ENCODE results near the gene THSD7A. TPM values are rescaled to one million over a fixed set of nuclear protein-coding genes. Genes with fewer than 3 reads are reported as not detected.

The THSD7A gene
- polyA plus RNA-seq, 1 experiment = 0.06 TPM

- H3K4me3 ChIP-seq (ENCODE audit: low read depth, low read length) = no peak overlapping the region
- no peak overlapping the region for H3K27ac ChIP-seq (ENCODE audit: low read depth, low read length)
- H3K27me3 ChIP-seq (ENCODE audit: control insufficient read depth, insufficient read depth, low read length) = no peaks in the 10 kb centered on the region
- ChIA-PET CTCF (no interaction called here), POLR2A (no interaction called here)
- TF ChIP-seq CTCF (IDR thresholded peaks at IDR 0.05; ENCODE audit: low read depth, low read length) = no peak
- no peaks in the 10 kb centered on the region for H3K9me3 ChIP-seq (ENCODE audit: control insufficient read depth, insufficient read depth, low read length)
- no peak for DNase-seq (ENCODE audit: low read depth, low spot score)
These were observed 9.7 kb upstream of the THSD7A start for GRCh38 chr7:11841657-11842056.

GRCh38 chr7:11835260-11835659, 3.3 kb upstream of the THSD7A start:
- Histone ChIP-seq H3K9me3 (ENCODE audit: control insufficient read depth, insufficient read depth, low read length) (no peaks in the 10 kb centered on the region), H3K27me3 (ENCODE audit: control insufficient read depth, insufficient read depth, low read length) (no peaks in the 10 kb centered on the region), H3K27ac (ENCODE audit: low read depth, low read length) (no peak overlapping the region), H3K4me3 (ENCODE audit: low read depth, low read length) (no peak overlapping the region)
- TF ChIP-seq CTCF (IDR thresholded peaks at IDR 0.05; ENCODE audit: low read depth, low read length) = peak; percentile 37
- CTCF ChIA-PET = interaction anchor here (1.2 to 1.5 kb wide), 3 partner anchors 487 to 655 kb away, joined by 4 to 12 read pairs (median 8); no protein-coding TSS in a partner anchor
- no peak for DNase-seq (ENCODE audit: low read depth, low spot score)
- POLR2A ChIA-PET = no interaction called here

- Histone ChIP-seq H3K27ac (ENCODE audit: low read depth, low read length) (no peak overlapping the region), H3K4me3 (ENCODE audit: low read depth, low read length) (no peak overlapping the region), H3K9me3 (ENCODE audit: control insufficient read depth, insufficient read depth, low read length) (no peaks in the 10 kb centered on the region), H3K27me3 (ENCODE audit: control insufficient read depth, insufficient read depth, low read length) (no peaks in the 10 kb centered on the region)
- no peak for TF ChIP-seq CTCF (IDR thresholded peaks at IDR 0.05; ENCODE audit: low read depth, low read length)
- POLR2A ChIA-PET = no interaction called here
- no peak for DNase-seq (ENCODE audit: low read depth, low spot score)
- CTCF ChIA-PET = interaction anchor here (1.0 to 1.3 kb wide), 3 partner anchors 21 to 657 kb away, joined by 3 to 6 read pairs (median 5); no protein-coding TSS in a partner anchor
These were observed 1.4 kb upstream of the THSD7A start for GRCh38 chr7:11833431-11833830.

- no peak for TF ChIP-seq CTCF (IDR thresholded peaks at IDR 0.05; ENCODE audit: low read depth, low read length)
- DNase-seq (ENCODE audit: low read depth, low spot score) = no peak
- Histone ChIP-seq H3K27ac (ENCODE audit: low read depth, low read length) (no peak overlapping the region), H3K4me3 (ENCODE audit: low read depth, low read length) (peak overlapping the region; percentile 63), H3K9me3 (ENCODE audit: control insufficient read depth, insufficient read depth, low read length) (no peaks in the 10 kb centered on the region), H3K27me3 (ENCODE audit: control insufficient read depth, insufficient read depth, low read length) (no peaks in the 10 kb centered on the region)
- ChIA-PET POLR2A (no interaction called here), CTCF (interaction anchor here (0.6 to 1.9 kb wide), 13 partner anchors 14 to 1720 kb away, joined by 3 to 6 read pairs (median 3); no protein-coding TSS in a partner anchor)
These were observed 752 bp downstream of the THSD7A start for GRCh38 chr7:11831156-11831735.

GRCh38 chr7:11830582-11831155, 1.3 kb downstream of the THSD7A start:
- Histone ChIP-seq H3K27ac (ENCODE audit: low read depth, low read length) (no peak overlapping the region), H3K27me3 (ENCODE audit: control insufficient read depth, insufficient read depth, low read length) (no peaks in the 10 kb centered on the region), H3K9me3 (ENCODE audit: control insufficient read depth, insufficient read depth, low read length) (no peaks in the 10 kb centered on the region), H3K4me3 (ENCODE audit: low read depth, low read length) (peak overlapping the region; percentile 63)
- ChIA-PET CTCF (interaction anchor here (0.6 to 1.9 kb wide), 8 partner anchors 15 to 665 kb away, joined by 3 to 5 read pairs (median 4); no protein-coding TSS in a partner anchor), POLR2A (no interaction called here)
- DNase-seq (ENCODE audit: low read depth, low spot score) = no peak
- TF ChIP-seq CTCF (IDR thresholded peaks at IDR 0.05; ENCODE audit: low read depth, low read length) = no peak
